Neural cell (in vitro differentiated cells): ENCODE data around the gene RNLS. TPM values are rescaled to one million over a fixed set of nuclear protein-coding genes. Genes with fewer than 3 reads are reported as not detected.

Experiments
- H2AFZ ChIP-seq: fragments of 200-600, 300-800 bp; sonication (generic), shearing (Covaris generic); 2 replicates; pipeline ENCODE4 v1.6.0; 2014; ENCODE audit warnings: low read depth, mild to moderate bottlenecking, antibody characterized with exemption, low read length, moderate library complexity
- H3F3A ChIP-seq: fragments of 200-600 bp; shearing (Covaris generic); 2 replicates; pipeline ENCODE4 v1.6.1; 2016; ENCODE audit warnings: mild to moderate bottlenecking, moderate library complexity, mixed read lengths, antibody characterized with exemption, low read length; ENCODE audit not compliant: insufficient read depth, poor library complexity, severe bottlenecking
- H3K27ac ChIP-seq: fragments of 200-600, 300-800 bp; sonication (generic), shearing (Covaris generic); 2 replicates; pipeline ENCODE4 v1.5.1; 2014; ENCODE audit warnings: mild to moderate bottlenecking, low read length, moderate library complexity
- H3K27me3 ChIP-seq: fragments of 300-800, 200-600 bp; sonication (generic), shearing (Covaris generic); 2 replicates; pipeline ENCODE4 v1.6.0; 2014; ENCODE audit warnings: mild to moderate bottlenecking, low read depth, low read length, moderate library complexity; ENCODE audit not compliant: insufficient read depth
- H3K36me3 ChIP-seq: fragments of 300-800, 200-600 bp; sonication (generic), shearing (Covaris generic); 2 replicates; pipeline ENCODE4 v1.5.1; 2014; ENCODE audit warnings: mild to moderate bottlenecking, antibody characterized with exemption, low read length, moderate library complexity; ENCODE audit not compliant: insufficient read depth
- H3K4me2 ChIP-seq: fragments of 300-800, 200-600 bp; sonication (generic), shearing (Covaris generic); 2 replicates; pipeline ENCODE4 v1.6.0; 2014; ENCODE audit warnings: mild to moderate bottlenecking, low read length
- H3K4me3 ChIP-seq: fragments of 300-800, 200-600 bp; sonication (generic), shearing (Covaris generic); 2 replicates; pipeline ENCODE4 v1.5.1; 2014; ENCODE audit warnings: mild to moderate bottlenecking, low read length, moderate library complexity
- H3K79me2 ChIP-seq: fragments of 200-600 bp; shearing (Covaris generic); replicated peaks from 2 replicates; pipeline ENCODE4 v1.6.0; 2014; ENCODE audit warnings: mild to moderate bottlenecking, low read length, moderate library complexity; ENCODE audit not compliant: insufficient read depth
- H3K9ac ChIP-seq: fragments of 300-800, 200-600 bp; sonication (generic), shearing (Covaris generic); 2 replicates; pipeline ENCODE4 v1.6.1; 2016; ENCODE audit warnings: mild to moderate bottlenecking, low read length, mixed read lengths
- H3K9me2 ChIP-seq: fragments of 200-600 bp; shearing (Covaris generic); 2 replicates; pipeline ENCODE4 v1.6.1; 2016; ENCODE audit warnings: mild to moderate bottlenecking, low read length, mixed read lengths; ENCODE audit not compliant: insufficient read depth
- H3K9me3 ChIP-seq: fragments of 200-600, 300-800 bp; sonication (generic), shearing (Covaris generic); 2 replicates; pipeline ENCODE4 v1.6.1; 2016; ENCODE audit warnings: mild to moderate bottlenecking, mixed run types, low read length, moderate library complexity, mixed read lengths
- H4K20me1 ChIP-seq: fragments of 200-600 bp; shearing (Covaris generic); 2 replicates; pipeline ENCODE4 v1.6.1; 2016; ENCODE audit warnings: mild to moderate bottlenecking, mixed run types; ENCODE audit not compliant: insufficient read depth
- EP300 ChIP-seq: fragments of 450-650 bp; conservative IDR thresholded peaks from 2 replicates; pipeline ENCODE4 v1.6.1; 2014; ENCODE audit warnings: antibody characterized with exemption, mild to moderate bottlenecking, moderate library complexity; ENCODE audit not compliant: poor library complexity, severe bottlenecking
- EZH2 ChIP-seq: fragments of 200-600, 300-800 bp; shearing (Covaris generic), sonication (generic); IDR thresholded peaks from 2 replicates; pipeline ENCODE4 v1.6.1; 2014; ENCODE audit warnings: antibody characterized with exemption, low read length, borderline replicate concordance, mild to moderate bottlenecking; ENCODE audit not compliant: insufficient read depth, poor library complexity, severe bottlenecking
- MXI1 ChIP-seq: fragments of 450-650 bp; conservative IDR thresholded peaks from 2 replicates; pipeline ENCODE4 v1.6.1; 2014; ENCODE audit warnings: antibody characterized with exemption, mild to moderate bottlenecking; ENCODE audit not compliant: poor library complexity, severe bottlenecking
- POLR2AphosphoS5 ChIP-seq: IDR thresholded peaks from 2 replicates; pipeline ENCODE4 v1.6.1; 2012
- RAD21 ChIP-seq: fragments of 450-650 bp; conservative IDR thresholded peaks from 2 replicates; pipeline ENCODE4 v1.6.1; 2014; ENCODE audit warnings: antibody characterized with exemption, mild to moderate bottlenecking, moderate library complexity
- SMC3 ChIP-seq: fragments of 450-650 bp; conservative IDR thresholded peaks from 2 replicates; pipeline ENCODE4 v1.6.1; 2014; ENCODE audit warnings: antibody characterized with exemption, mild to moderate bottlenecking, moderate library complexity; ENCODE audit not compliant: poor library complexity
- TAF1 ChIP-seq: IDR thresholded peaks from 2 replicates; pipeline ENCODE4 v1.6.1; 2012; ENCODE audit warnings: low read depth
- polyA plus RNA-seq: library from polyadenylated mRNA; depleted of rRNA; stranded (reverse); fragments of >200 nt; gene quantifications from 2 replicates; pipeline ENCODE4 v1.2.3, GENCODE V29; 2014
- TF ChIP-seq, protein P1 (sequence below): IDR thresholded peaks from 2 replicates; pipeline ENCODE4 v1.6.1; 2012; ENCODE audit warnings: borderline replicate concordance
- TF ChIP-seq, protein P2 (sequence below): fragments of 450-650 bp; IDR thresholded peaks from 2 replicates; pipeline ENCODE4 v1.5.1; 2014; ENCODE audit warnings: antibody characterized with exemption, mild to moderate bottlenecking, moderate library complexity; ENCODE audit not compliant: poor library complexity, severe bottlenecking

Gene RNLS
- polyA plus RNA-seq, 1 donor from 2014 or later, result 0.20 TPM

GRCh38 chr10:88241501-88241900 is 341.6 kb downstream of the RNLS start:
- Histone ChIP-seq H3K9me2 (no peaks in the 10 kb centered on the region), H4K20me1 (no peaks in the 10 kb centered on the region), H3K27ac (no peak overlapping the region), H3K79me2 (no peaks in the 10 kb centered on the region), H2AFZ (no peak overlapping the region), H3K27me3 (no peaks in the 10 kb centered on the region), H3K4me2 (no peak overlapping the region), H3K4me3 (no peak overlapping the region), H3K36me3 (no peaks in the 10 kb centered on the region), H3K9ac (no peak overlapping the region), H3F3A (no peaks in the 10 kb centered on the region), H3K9me3 (no peaks in the 10 kb centered on the region)
- TF ChIP-seq POLR2AphosphoS5, result no peak
- no peak for TF ChIP-seq MXI1
- TF ChIP-seq RAD21, result no peak
- TF ChIP-seq, protein P1, sequence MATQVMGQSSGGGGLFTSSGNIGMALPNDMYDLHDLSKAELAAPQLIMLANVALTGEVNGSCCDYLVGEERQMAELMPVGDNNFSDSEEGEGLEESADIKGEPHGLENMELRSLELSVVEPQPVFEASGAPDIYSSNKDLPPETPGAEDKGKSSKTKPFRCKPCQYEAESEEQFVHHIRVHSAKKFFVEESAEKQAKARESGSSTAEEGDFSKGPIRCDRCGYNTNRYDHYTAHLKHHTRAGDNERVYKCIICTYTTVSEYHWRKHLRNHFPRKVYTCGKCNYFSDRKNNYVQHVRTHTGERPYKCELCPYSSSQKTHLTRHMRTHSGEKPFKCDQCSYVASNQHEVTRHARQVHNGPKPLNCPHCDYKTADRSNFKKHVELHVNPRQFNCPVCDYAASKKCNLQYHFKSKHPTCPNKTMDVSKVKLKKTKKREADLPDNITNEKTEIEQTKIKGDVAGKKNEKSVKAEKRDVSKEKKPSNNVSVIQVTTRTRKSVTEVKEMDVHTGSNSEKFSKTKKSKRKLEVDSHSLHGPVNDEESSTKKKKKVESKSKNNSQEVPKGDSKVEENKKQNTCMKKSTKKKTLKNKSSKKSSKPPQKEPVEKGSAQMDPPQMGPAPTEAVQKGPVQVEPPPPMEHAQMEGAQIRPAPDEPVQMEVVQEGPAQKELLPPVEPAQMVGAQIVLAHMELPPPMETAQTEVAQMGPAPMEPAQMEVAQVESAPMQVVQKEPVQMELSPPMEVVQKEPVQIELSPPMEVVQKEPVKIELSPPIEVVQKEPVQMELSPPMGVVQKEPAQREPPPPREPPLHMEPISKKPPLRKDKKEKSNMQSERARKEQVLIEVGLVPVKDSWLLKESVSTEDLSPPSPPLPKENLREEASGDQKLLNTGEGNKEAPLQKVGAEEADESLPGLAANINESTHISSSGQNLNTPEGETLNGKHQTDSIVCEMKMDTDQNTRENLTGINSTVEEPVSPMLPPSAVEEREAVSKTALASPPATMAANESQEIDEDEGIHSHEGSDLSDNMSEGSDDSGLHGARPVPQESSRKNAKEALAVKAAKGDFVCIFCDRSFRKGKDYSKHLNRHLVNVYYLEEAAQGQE, result no peak
- TF ChIP-seq, protein P2, sequence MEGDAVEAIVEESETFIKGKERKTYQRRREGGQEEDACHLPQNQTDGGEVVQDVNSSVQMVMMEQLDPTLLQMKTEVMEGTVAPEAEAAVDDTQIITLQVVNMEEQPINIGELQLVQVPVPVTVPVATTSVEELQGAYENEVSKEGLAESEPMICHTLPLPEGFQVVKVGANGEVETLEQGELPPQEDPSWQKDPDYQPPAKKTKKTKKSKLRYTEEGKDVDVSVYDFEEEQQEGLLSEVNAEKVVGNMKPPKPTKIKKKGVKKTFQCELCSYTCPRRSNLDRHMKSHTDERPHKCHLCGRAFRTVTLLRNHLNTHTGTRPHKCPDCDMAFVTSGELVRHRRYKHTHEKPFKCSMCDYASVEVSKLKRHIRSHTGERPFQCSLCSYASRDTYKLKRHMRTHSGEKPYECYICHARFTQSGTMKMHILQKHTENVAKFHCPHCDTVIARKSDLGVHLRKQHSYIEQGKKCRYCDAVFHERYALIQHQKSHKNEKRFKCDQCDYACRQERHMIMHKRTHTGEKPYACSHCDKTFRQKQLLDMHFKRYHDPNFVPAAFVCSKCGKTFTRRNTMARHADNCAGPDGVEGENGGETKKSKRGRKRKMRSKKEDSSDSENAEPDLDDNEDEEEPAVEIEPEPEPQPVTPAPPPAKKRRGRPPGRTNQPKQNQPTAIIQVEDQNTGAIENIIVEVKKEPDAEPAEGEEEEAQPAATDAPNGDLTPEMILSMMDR, result no peak
- no peak for TF ChIP-seq EZH2
- no peak for TF ChIP-seq EP300
- no peak for TF ChIP-seq SMC3
- no peak for TF ChIP-seq TAF1

- Histone ChIP-seq H3K36me3 (no peaks in the 10 kb centered on the region), H3K9ac (no peak overlapping the region), H3K9me2 (no peaks in the 10 kb centered on the region), H3K27me3 (no peaks in the 10 kb centered on the region), H3K79me2 (no peaks in the 10 kb centered on the region), H4K20me1 (no peaks in the 10 kb centered on the region), H2AFZ (no peak overlapping the region), H3K4me3 (no peak overlapping the region), H3F3A (no peaks in the 10 kb centered on the region), H3K9me3 (no peaks in the 10 kb centered on the region), H3K27ac (no peak overlapping the region), H3K4me2 (no peak overlapping the region)
- TF ChIP-seq EZH2 (no peak), EP300 (no peak), TAF1 (no peak), RAD21 (no peak), POLR2AphosphoS5 (no peak), MXI1 (no peak), SMC3 (no peak)
- TF ChIP-seq, protein P2, result no peak
- TF ChIP-seq, protein P1, result no peak
Observed at GRCh38 chr10:88239212-88239611, 343.9 kb downstream of the RNLS start.
